HG03139 (cell line): ENCODE data around the gene GNRH2.
"Not testable (repeated sequence)": the region's sequence is repeated elsewhere in the genome, so short reads cannot be mapped to it uniquely, and the experiment has no call there.

Experiments
- ATAC-seq: cut with Tn5 transposase; IDR thresholded peaks from one replicate; pipeline ENCODE4 v1.9.1; 2021; ENCODE audit not compliant: unreplicated experiment

The GNRH2 gene

GRCh38 chr20:3072530-3073250 is 29.3 kb downstream of the GNRH2 start:
- no peak for ATAC-seq

- not testable (repeated sequence) for ATAC-seq
Observed at GRCh38 chr20:3073251-3073643, 29.8 kb downstream of the GNRH2 start.

GRCh38 chr20:3074812-3075211 is 31.4 kb downstream of the GNRH2 start:
- no peak for ATAC-seq

GRCh38 chr20:3075315-3075714 is 31.9 kb downstream of the GNRH2 start:
- not testable (repeated sequence) for ATAC-seq

- ATAC-seq = no peak
Observed at GRCh38 chr20:3077618-3078134, 34.3 kb downstream of the GNRH2 start.

GRCh38 chr20:3080939-3081388 is 37.5 kb downstream of the GNRH2 start:
- ATAC-seq = no peak

- ATAC-seq = no peak
Observed at GRCh38 chr20:3081641-3082040, 38.2 kb downstream of the GNRH2 start.

GRCh38 chr20:3082306-3082951 is 39.0 kb downstream of the GNRH2 start:
- no peak for ATAC-seq

GRCh38 chr20:3082955-3083952 is 39.8 kb downstream of the GNRH2 start:
- no peak for ATAC-seq

- no peak for ATAC-seq
Observed at GRCh38 chr20:3084283-3084985, 41.0 kb downstream of the GNRH2 start, which contains the start of gene AVP. TSS of gene AVP (minus strand) at chr20:3084724. CDS start at chr20:3084674, 50 bp downstream.

- ATAC-seq = no peak
Observed at GRCh38 chr20:3084986-3085360, 41.6 kb downstream of the GNRH2 start.

GRCh38 chr20:3085571-3086072 is 42.2 kb downstream of the GNRH2 start:
- ATAC-seq = no peak

- no peak for ATAC-seq
Observed at GRCh38 chr20:3088031-3088430, 44.6 kb downstream of the GNRH2 start.

- ATAC-seq = no peak
Observed at GRCh38 chr20:3090565-3090964, 47.1 kb downstream of the GNRH2 start.

- no peak for ATAC-seq
Observed at GRCh38 chr20:3092611-3093379, 49.4 kb downstream of the GNRH2 start.

GRCh38 chr20:3093861-3094361 is 50.5 kb downstream of the GNRH2 start:
- ATAC-seq = no peak

- no peak for ATAC-seq
Observed at GRCh38 chr20:3094848-3095629, 51.6 kb downstream of the GNRH2 start.
